Activated naive CD4-positive, alpha-beta T cell treated with Interleukin-2 at 50 U/mL for 16 hours (primary cell): ENCODE results near the gene GABBR2.

Source experiments
- DNase-seq: peaks from one replicate; pipeline ENCODE4 v3.0.0-alpha.2; 2020

GABBR2 gene

GRCh38 chr9:98241357-98242300, 467.1 kb downstream of the GABBR2 start:
- DNase-seq: no peak

GRCh38 chr9:98240475-98240874, 468.3 kb downstream of the GABBR2 start:
- no peak for DNase-seq
